OCI-LY7 (cell line): ENCODE data around the gene SOX8.

Source experiments
- EZH2phosphoT487 ChIP-seq: fragments of 200-600 bp; sonication (generic); IDR thresholded peaks from 2 replicates; pipeline ENCODE4 v1.6.1; 2018; ENCODE audit warnings: low read depth, borderline replicate concordance, mild to moderate bottlenecking, mixed run types, antibody characterized with exemption, low read length, moderate library complexity, mixed read lengths
- TF ChIP-seq, protein P1 (sequence below): fragments of 200-600 bp; sonication (generic); conservative IDR thresholded peaks from 2 replicates; pipeline ENCODE4 v1.5.1; 2014; ENCODE audit warnings: mild to moderate bottlenecking, antibody characterized with exemption, low read length, moderate library complexity, mixed read lengths

- TF ChIP-seq, protein P1, sequence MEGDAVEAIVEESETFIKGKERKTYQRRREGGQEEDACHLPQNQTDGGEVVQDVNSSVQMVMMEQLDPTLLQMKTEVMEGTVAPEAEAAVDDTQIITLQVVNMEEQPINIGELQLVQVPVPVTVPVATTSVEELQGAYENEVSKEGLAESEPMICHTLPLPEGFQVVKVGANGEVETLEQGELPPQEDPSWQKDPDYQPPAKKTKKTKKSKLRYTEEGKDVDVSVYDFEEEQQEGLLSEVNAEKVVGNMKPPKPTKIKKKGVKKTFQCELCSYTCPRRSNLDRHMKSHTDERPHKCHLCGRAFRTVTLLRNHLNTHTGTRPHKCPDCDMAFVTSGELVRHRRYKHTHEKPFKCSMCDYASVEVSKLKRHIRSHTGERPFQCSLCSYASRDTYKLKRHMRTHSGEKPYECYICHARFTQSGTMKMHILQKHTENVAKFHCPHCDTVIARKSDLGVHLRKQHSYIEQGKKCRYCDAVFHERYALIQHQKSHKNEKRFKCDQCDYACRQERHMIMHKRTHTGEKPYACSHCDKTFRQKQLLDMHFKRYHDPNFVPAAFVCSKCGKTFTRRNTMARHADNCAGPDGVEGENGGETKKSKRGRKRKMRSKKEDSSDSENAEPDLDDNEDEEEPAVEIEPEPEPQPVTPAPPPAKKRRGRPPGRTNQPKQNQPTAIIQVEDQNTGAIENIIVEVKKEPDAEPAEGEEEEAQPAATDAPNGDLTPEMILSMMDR, result no peak
- TF ChIP-seq EZH2phosphoT487, result no peak
Observed at GRCh38 chr16:993731-994130, 12.2 kb downstream of the SOX8 start.
